Neuron (in vitro differentiated cells): ENCODE measurements around the gene THOC5.
"Not testable (repeated sequence)": the region's sequence is repeated elsewhere in the genome, so short reads cannot be mapped to it uniquely, and the experiment has no call there.

Source experiments
- H2AFZ ChIP-seq: one replicate; pipeline ENCODE4 v1.6.1; 2013; ENCODE audit warnings: low read depth, mild to moderate bottlenecking, inconsistent platforms, low read length, moderate library complexity
- H3K27me3 ChIP-seq: one replicate; pipeline ENCODE4 v1.6.1; 2013; ENCODE audit warnings: low read length; ENCODE audit not compliant: insufficient read depth
- H3K36me3 ChIP-seq: one replicate; pipeline ENCODE4 v1.6.1; 2013; ENCODE audit warnings: low read length; ENCODE audit not compliant: insufficient read depth
- H3K4me1 ChIP-seq: one replicate; pipeline ENCODE4 v1.6.1; 2013; ENCODE audit warnings: low read length; ENCODE audit not compliant: insufficient read depth
- H3K4me3 ChIP-seq: 2 replicates; pipeline ENCODE4 v1.5.1; 2013; ENCODE audit warnings: mild to moderate bottlenecking, low read length, moderate library complexity
- H3K9me3 ChIP-seq: one replicate; pipeline ENCODE4 v1.6.1; 2013; ENCODE audit warnings: low read length

THOC5 gene

DNA sequence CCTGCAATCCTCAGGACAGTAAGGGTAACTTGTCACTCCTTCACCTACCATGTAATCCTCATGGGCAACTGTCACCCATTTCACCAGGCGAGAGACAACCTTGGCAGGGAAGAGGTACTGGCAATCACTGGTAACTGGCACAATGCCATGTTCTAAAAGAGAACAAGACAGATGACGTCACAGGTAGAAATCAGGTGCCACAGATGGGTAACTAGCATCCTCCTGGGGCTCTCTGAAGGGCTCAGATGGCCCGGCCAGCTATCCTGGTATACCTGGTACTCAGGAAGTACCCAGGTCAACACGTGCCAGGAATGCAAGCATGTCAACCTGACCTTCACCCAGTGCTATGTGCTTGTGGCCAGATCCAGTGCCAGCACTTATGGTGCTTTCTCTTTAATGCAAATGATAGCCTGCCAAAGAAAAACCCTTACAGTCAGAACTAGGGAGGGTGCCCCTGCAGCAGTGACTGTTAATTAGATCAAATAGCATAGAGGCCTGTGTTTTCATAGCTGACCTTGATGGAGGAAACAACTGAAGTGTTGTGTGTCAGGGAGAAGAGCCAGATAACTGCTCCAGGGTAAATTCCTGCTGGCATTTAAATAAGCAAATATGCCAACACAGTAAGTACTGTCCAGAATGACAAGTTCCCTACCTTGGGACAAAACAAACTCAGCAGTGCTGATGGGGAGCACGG is 36.2 kb downstream of the THOC5 start:
- Histone ChIP-seq H3K36me3 (peaks cover 72% of the 10 kb centered on the region), H3K4me3 (no peak overlapping the region), H3K27me3 (no peaks in the 10 kb centered on the region), H2AFZ (no peak overlapping the region), H3K4me1 (no peaks in the 10 kb centered on the region), H3K9me3 (no peaks in the 10 kb centered on the region)

DNA sequence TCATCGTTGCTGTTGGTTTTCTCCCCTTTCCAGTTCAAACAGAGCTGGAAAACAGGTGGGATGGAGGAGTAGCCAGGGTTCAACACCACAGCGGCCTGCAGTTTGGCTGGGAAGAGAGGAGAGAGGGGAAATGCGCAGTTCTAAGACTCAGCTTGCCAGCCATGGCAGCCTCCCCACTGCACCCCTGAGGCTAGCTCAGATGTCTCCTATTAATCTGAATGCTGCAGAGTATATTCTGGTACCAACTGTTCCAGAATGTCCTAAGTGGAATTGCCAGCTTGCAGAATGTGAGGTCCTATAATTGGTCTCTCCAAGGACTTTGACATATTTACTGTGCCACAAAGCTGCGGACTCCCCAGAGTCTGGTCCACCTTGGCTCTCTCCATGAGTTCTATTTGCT is 41.5 kb downstream of the THOC5 start:
- H3K36me3 ChIP-seq: peaks cover 78% of the 10 kb centered on the region
- H3K27me3 ChIP-seq: no peaks in the 10 kb centered on the region
- H2AFZ ChIP-seq: no peak overlapping the region
- no peaks in the 10 kb centered on the region for H3K4me1 ChIP-seq
- no peak overlapping the region for H3K4me3 ChIP-seq
- H3K9me3 ChIP-seq: no peaks in the 10 kb centered on the region

DNA sequence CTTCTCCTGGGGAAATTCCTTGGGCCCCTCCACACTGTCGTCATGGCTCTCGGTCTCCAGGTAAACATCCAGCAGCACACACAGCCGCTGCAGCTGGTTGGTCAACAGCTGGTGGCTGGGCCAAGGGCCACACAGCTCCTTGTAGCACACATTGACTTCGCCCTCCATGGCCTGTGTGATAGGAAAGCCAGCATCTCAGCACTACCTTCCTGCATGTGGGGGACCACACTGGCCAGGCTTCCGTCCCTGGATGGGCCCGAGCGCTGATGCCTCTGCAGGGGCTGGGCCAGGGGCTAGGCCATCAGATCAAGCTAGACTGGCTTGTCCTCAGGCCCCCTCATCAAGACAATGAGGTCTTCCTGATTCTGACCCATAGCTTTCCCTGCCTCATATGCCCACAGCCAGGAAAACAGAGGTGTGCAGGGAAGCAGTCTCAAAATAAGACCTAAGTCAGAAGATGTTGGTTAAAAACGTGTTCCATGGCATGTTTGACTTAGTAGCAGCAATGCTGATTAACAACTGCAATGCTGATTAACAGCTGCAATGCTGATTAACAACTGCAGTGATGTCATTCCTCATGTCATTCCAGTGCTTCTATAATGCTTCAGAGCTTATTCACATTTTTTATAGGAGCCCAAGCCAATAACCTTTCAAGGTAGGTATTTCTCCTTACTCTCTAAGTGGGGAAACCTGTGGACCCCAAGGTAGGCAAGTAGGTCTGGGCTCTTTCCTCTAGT is 42.3 kb downstream of the THOC5 start:
- H3K4me1 ChIP-seq: no peaks in the 10 kb centered on the region
- H2AFZ ChIP-seq: no peak overlapping the region
- no peaks in the 10 kb centered on the region for H3K9me3 ChIP-seq
- peaks cover 78% of the 10 kb centered on the region for H3K36me3 ChIP-seq
- H3K27me3 ChIP-seq: no peaks in the 10 kb centered on the region
- H3K4me3 ChIP-seq: no peak overlapping the region

DNA sequence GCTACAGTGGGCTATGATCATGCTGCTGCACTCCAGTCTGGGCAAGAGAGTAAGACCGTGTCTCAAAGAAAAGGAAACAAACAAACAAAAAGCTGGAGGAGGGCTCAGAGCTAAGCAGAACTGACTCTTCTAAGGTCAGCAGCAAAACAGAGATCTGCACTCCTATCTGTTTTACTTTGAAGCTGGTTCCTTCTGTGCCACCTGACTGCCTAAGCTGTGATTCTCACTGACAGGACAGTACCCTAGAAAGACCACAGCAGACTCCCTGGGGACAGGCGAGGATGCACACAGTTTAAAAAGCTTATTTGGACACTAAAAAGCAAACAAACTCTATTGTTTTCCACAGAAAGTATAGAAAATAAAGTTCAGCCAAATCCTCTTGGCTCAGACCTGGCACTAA is 43.0 kb downstream of the THOC5 start:
- Histone ChIP-seq H3K27me3 (no peaks in the 10 kb centered on the region), H3K4me3 (no peak overlapping the region), H3K9me3 (no peaks in the 10 kb centered on the region), H3K36me3 (peaks cover 71% of the 10 kb centered on the region), H2AFZ (no peak overlapping the region), H3K4me1 (no peaks in the 10 kb centered on the region)

DNA sequence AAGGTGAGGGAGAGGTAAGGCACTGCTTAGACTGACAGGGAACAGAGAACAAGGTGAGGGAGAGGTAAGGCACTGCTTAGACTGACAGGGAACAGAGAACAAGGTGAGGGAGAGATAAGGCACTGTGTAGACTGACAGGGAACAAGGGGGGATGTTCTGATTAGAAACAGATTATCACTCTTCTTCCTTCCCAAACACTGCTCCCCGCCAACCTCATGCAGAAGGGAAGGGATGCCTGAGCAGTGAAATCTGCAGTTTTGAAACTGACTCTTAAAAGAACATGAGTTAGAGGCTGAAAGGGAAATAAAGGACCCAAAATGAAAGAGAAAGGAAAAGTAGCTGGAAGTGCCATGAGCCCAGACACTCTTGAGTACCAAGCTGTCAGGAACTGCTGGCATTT is 43.7 kb downstream of the THOC5 start:
- peaks cover 67% of the 10 kb centered on the region for H3K36me3 ChIP-seq
- no peak overlapping the region for H2AFZ ChIP-seq
- H3K4me1 ChIP-seq: no peaks in the 10 kb centered on the region
- no peaks in the 10 kb centered on the region for H3K9me3 ChIP-seq
- no peak overlapping the region for H3K4me3 ChIP-seq
- H3K27me3 ChIP-seq: no peaks in the 10 kb centered on the region

DNA sequence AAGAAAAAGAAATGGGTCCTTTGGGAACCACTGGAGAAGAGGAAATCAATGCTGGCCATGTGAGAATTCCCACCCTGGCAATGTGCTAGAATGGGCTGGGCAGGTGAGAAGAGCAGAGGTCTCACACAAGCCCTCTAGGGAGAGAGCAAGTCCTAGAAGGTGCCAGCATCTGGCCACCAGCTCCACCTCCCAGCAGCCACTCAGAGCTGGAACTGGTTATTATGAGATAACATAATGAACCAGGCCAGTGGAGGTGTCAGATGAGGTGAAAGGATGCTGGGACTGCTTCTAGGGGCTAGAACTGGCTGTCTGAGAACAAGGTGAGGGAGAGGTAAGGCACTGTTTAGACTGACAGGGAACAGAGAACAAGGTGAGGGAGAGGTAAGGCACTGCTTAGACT is 44.3 kb downstream of the THOC5 start:
- Histone ChIP-seq H2AFZ (no peak overlapping the region), H3K4me3 (no peak overlapping the region), H3K36me3 (peaks cover 67% of the 10 kb centered on the region), H3K27me3 (no peaks in the 10 kb centered on the region), H3K9me3 (no peaks in the 10 kb centered on the region), H3K4me1 (no peaks in the 10 kb centered on the region)

DNA sequence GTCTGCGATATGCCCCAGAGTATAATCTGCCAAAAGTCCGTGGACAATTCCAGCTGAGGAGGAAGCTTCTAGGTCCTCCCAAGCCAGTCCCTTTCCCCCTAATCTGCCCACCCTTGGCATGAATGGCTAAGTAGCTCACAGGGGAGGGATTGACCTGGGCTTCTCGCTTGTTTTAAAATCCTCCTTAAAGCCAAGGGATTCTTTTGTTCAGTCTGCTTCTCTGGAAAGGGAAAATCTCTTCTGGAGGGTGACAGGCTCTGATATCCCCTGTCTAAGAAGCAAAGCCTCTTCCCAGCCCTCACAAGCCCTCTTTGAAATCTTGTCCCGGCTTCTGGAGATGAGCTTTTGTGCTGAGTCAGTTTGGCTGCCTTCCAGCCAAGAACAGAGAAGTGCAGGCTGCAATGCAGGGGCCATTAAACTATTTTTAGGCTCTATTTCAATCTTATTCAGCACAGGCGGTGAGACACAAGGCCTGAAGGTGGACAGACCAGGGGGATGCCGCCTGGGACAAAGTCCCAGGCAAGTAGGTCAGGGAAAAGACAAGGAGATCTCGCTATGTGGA is 49.7 kb downstream of the THOC5 start:
- no peaks in the 10 kb centered on the region for H3K27me3 ChIP-seq
- no peaks in the 10 kb centered on the region for H3K4me1 ChIP-seq
- H3K36me3 ChIP-seq: peaks cover 40% of the 10 kb centered on the region
- no peaks in the 10 kb centered on the region for H3K9me3 ChIP-seq
- no peak overlapping the region for H2AFZ ChIP-seq
- no peak overlapping the region for H3K4me3 ChIP-seq

DNA sequence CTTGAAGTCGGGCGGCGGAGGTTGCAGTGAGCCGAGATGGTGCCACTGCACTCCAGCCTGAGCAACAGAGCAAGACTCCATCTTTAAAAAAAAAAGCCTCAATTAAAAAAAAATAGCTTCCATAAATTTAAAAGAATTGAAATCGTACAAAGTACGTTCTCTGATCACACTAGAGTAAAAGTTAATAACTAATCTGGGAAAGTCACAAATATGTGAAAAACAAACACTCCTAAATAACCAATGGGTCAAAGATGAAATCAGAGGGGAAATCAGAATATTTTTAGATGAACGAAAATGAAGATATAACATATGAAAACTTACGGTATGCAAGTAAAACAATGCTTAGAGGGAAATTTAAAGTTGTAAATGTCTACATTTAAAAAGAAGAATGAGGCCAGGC is 53.7 kb downstream of the THOC5 start:
- Histone ChIP-seq H2AFZ (no peak overlapping the region), H3K9me3 (peaks cover under 1% of the 10 kb centered on the region), H3K4me1 (no peaks in the 10 kb centered on the region), H3K27me3 (no peaks in the 10 kb centered on the region), H3K36me3 (peaks cover 16% of the 10 kb centered on the region), H3K4me3 (no peak overlapping the region)

DNA sequence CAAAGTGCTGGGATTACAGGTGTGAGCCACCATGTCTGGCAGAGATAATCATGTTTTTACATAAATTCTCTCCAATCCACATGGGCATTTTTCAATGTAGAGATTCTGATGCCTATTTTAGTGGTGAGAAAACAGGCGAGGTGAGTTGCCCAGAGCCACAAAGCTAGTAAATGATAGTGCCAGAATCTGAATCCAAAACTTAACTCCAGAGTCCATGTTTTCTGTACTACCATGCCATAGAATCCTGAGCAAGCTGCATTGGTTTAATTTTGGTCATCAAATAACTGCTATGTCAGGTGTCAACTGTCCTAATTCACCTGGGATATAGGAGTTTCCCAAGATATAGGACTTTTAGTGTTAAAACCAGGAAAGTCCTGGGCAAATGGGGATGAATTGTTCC is 59.9 kb downstream of the THOC5 start:
- Histone ChIP-seq H3K9me3 (peaks cover 7% of the 10 kb centered on the region), H3K4me1 (no peaks in the 10 kb centered on the region), H2AFZ (no peak overlapping the region), H3K36me3 (no peaks in the 10 kb centered on the region), H3K27me3 (no peaks in the 10 kb centered on the region), H3K4me3 (no peak overlapping the region)

DNA sequence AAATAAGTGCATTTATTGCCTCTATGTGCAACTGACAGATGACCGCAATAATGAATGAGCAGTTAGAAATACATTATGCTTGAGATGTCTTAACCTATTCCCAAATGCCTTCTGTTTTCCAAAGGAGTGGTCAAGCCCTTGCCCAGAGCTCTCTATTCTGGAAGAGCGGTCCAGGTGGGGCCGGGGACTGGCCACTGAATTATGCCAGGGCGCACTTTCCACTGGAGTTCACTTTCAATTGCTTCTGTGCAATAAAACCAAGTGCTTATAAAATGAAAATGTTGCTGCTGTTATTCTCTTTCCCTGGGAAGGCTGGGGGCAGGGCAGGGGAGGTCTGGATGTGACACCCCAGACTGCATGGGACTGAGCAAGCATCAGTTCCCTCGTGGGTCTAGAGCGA is 62.5 kb downstream of the THOC5 start:
- no peaks in the 10 kb centered on the region for H3K4me1 ChIP-seq
- no peak overlapping the region for H3K4me3 ChIP-seq
- H2AFZ ChIP-seq: no peak overlapping the region
- no peaks in the 10 kb centered on the region for H3K36me3 ChIP-seq
- peaks cover 7% of the 10 kb centered on the region for H3K9me3 ChIP-seq
- H3K27me3 ChIP-seq: no peaks in the 10 kb centered on the region

DNA sequence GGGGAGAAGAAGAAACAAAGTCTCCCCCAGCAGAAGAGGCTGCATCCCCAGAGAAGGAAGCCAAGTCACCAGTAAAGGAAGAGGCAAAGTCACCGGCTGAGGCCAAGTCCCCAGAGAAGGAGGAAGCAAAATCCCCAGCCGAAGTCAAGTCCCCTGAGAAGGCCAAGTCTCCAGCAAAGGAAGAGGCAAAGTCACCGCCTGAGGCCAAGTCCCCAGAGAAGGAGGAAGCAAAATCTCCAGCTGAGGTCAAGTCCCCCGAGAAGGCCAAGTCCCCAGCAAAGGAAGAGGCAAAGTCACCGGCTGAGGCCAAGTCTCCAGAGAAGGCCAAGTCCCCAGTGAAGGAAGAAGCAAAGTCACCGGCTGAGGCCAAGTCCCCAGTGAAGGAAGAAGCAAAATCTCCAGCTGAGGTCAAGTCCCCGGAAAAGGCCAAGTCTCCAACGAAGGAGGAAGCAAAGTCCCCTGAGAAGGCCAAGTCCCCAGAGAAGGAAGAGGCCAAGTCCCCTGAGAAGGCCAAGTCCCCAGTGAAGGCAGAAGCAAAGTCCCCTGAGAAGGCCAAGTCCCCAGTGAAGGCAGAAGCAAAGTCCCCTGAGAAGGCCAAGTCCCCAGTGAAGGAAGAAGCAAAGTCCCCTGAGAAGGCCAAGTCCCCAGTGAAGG is 64.3 kb downstream of the THOC5 start:
- H3K9me3 ChIP-seq, H3K4me1 ChIP-seq, H2AFZ ChIP-seq, H3K27me3 ChIP-seq, H3K36me3 ChIP-seq, H3K4me3 ChIP-seq: not testable (repeated sequence)

DNA sequence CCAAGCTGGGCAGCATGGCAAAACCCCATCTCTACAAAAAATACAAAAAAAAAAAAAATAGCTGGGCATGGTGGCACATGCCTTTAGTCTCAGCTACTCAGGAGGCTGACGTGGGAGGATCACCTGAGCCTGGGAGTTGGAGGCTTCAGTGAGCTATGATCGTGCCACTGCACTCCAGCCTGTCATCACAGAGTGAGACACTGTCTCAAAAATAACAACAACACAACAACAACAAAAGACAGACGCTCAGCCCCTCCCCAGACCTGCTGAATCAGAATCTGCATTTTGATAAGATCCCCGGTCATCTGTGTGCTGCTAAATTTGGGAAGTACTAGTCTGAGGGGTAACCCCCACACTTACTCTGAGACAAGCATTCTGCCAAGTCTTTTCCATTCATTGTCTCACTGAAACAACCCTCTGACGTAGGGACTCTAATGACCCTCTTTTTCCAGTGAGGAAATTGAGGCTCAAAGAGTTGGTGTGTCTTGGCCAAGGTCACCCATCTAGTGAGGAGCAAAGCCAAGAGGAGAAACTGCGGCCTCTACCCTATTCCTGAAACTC is 66.1 kb downstream of the THOC5 start:
- no peaks in the 10 kb centered on the region for H3K36me3 ChIP-seq
- H3K27me3 ChIP-seq: no peaks in the 10 kb centered on the region
- no peaks in the 10 kb centered on the region for H3K4me1 ChIP-seq
- no peak overlapping the region for H2AFZ ChIP-seq
- no peak overlapping the region for H3K4me3 ChIP-seq
- H3K9me3 ChIP-seq: peaks cover 2% of the 10 kb centered on the region

DNA sequence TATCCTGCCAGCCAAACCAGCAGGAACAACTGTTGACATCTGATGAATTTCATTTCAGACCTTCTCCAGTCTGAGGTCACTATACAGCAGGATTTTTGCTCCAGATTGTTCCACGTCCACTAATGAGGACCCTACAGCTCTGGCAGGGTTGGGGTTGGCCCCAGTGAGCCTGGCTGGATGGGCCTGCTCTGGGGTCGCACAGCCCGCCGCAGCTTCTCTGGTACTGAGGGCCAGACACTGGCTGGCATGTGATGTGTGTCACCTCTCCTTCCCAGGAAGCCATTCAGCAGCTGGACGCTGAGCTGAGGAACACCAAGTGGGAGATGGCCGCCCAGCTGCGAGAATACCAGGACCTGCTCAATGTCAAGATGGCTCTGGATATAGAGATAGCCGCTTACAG is 68.1 kb downstream of the THOC5 start:
- H3K4me1 ChIP-seq: peaks cover 11% of the 10 kb centered on the region
- peaks cover 6% of the 10 kb centered on the region for H3K9me3 ChIP-seq
- no peak overlapping the region for H2AFZ ChIP-seq
- H3K4me3 ChIP-seq: no peak overlapping the region
- H3K36me3 ChIP-seq: no peaks in the 10 kb centered on the region
- H3K27me3 ChIP-seq: peaks cover 13% of the 10 kb centered on the region
